HG03175 (cell line): ENCODE data around the gene ZNF296.
"Not testable (repeated sequence)": the region's sequence is repeated elsewhere in the genome, so short reads cannot be mapped to it uniquely, and the experiment has no call there.

ENCODE experiments used
- ATAC-seq: cut with Tn5 transposase; IDR thresholded peaks from one replicate; pipeline ENCODE4 v1.9.1; 2021; ENCODE audit warnings: mild to moderate bottlenecking, moderate library complexity; ENCODE audit not compliant: unreplicated experiment

The ZNF296 gene

GRCh38 chr19:45076029-45076850, at the start of gene ZNF296:
Gene ZNF296, minus strand, starts transcription at chr19:45076478. Its CDS starts 105 bp downstream, at chr19:45076373.
- ATAC-seq = peak; percentile 51

GRCh38 chr19:45125360-45125759, 49.1 kb upstream of the ZNF296 start:
- ATAC-seq = no peak

- ATAC-seq = no peak
These were observed 47.7 kb upstream of the ZNF296 start for GRCh38 chr19:45124021-45124420.

GRCh38 chr19:45123440-45123850, 47.2 kb upstream of the ZNF296 start:
- no peak for ATAC-seq

- ATAC-seq = no peak
These were observed 46.6 kb upstream of the ZNF296 start for GRCh38 chr19:45122832-45123231.

- ATAC-seq = no peak
These were observed 45.6 kb upstream of the ZNF296 start for GRCh38 chr19:45121827-45122345.

- ATAC-seq = no peak
These were observed 43.3 kb upstream of the ZNF296 start for GRCh38 chr19:45119582-45119981.

- not testable (repeated sequence) for ATAC-seq
These were observed 42.5 kb upstream of the ZNF296 start for GRCh38 chr19:45118591-45119355.

- ATAC-seq = no peak
These were observed 41.8 kb upstream of the ZNF296 start for GRCh38 chr19:45118106-45118505.

GRCh38 chr19:45117671-45118070, 41.4 kb upstream of the ZNF296 start:
- ATAC-seq = no peak

- ATAC-seq = no peak
These were observed 40.9 kb upstream of the ZNF296 start for GRCh38 chr19:45117167-45117594.

GRCh38 chr19:45115809-45116615, 39.7 kb upstream of the ZNF296 start:
- no peak for ATAC-seq

GRCh38 chr19:45114116-45114515, 37.8 kb upstream of the ZNF296 start:
- no peak for ATAC-seq

GRCh38 chr19:45113628-45114027, 37.4 kb upstream of the ZNF296 start:
- ATAC-seq = no peak

- ATAC-seq = no peak
These were observed 36.0 kb upstream of the ZNF296 start for GRCh38 chr19:45112111-45112827.

GRCh38 chr19:45110851-45111266, 34.6 kb upstream of the ZNF296 start:
- no peak for ATAC-seq

- no peak for ATAC-seq
These were observed 31.4 kb upstream of the ZNF296 start for GRCh38 chr19:45107621-45108150.

GRCh38 chr19:45106363-45106762, 30.1 kb upstream of the ZNF296 start:
- not testable (repeated sequence) for ATAC-seq

GRCh38 chr19:45104658-45105349, 28.5 kb upstream of the ZNF296 start:
- ATAC-seq = no peak
